HEK293 (cell line): Measurements from ENCODE around the gene DDX31.

ENCODE experiments used
- CTCF ChIA-PET: fragments of 350-600 bp; formaldehyde crosslinking; extraction: SDS; loops from one replicate; lab custom pipeline; 2021; ENCODE audit warnings: antibody characterized with exemption; lab: Yijun Ruan, JAX
- POLR2A ChIA-PET: fragments of 300-600 bp; formaldehyde crosslinking; extraction: SDS; loops from one replicate; lab custom pipeline; 2020; ENCODE audit warnings: antibody characterized with exemption, inconsistent platforms; lab: Yijun Ruan, JAX
- H3K27ac ChIP-seq: fragments of 200-500 bp; sonication (Bioruptor generic); 2 replicates; pipeline ENCODE4 v1.5.1; 2014; ENCODE audit warnings: low read depth, low read length, control low read depth, inconsistent platforms; ENCODE audit errors: extremely low read depth
- H3K36me3 ChIP-seq, 2 experiments: fragments of 200-500 bp in 1 of 2; sonication (Bioruptor generic) in 1 of 2; 1 replicate in 1 of 2; 2 replicates in 1 of 2; pipeline ENCODE4 v1.5.1; 2014 to 2017; ENCODE audit warnings: inconsistent platforms in 2 of 2, low read length in 2 of 2; ENCODE audit not compliant: control insufficient read depth in 2 of 2, insufficient read depth in 1 of 2
- H3K4me1 ChIP-seq: fragments of 200-500 bp; sonication (Bioruptor generic); 2 replicates; pipeline ENCODE4 v1.5.1; 2014; ENCODE audit warnings: mild to moderate bottlenecking, low read length, inconsistent platforms; ENCODE audit not compliant: control insufficient read depth, insufficient read depth
- H3K4me3 ChIP-seq: 2 replicates; pipeline ENCODE4 v1.5.1; 2011; ENCODE audit warnings: low read depth, mild to moderate bottlenecking, control low read depth, low read length, moderate library complexity
- H3K9me3 ChIP-seq: fragments of 200-500 bp; sonication (Bioruptor generic); 2 replicates; pipeline ENCODE4 v1.5.1; 2014; ENCODE audit warnings: low read depth, low read length, inconsistent platforms; ENCODE audit not compliant: control insufficient read depth, insufficient read depth
- CTCF ChIP-seq: fragments of 450-650 bp; formaldehyde crosslinking; IDR thresholded peaks from 2 replicates; pipeline ENCODE4 v1.5.1; 2016; ENCODE audit warnings: missing biosample characterization, missing genetic modification characterization
- KLF9 ChIP-seq: fragments of 450-650 bp; formaldehyde crosslinking; IDR thresholded peaks from 2 replicates; pipeline ENCODE4 v1.5.1; 2016; ENCODE audit warnings: missing biosample characterization, missing genetic modification characterization, low read depth
- SETDB1 ChIP-seq: IDR thresholded peaks from one replicate; pipeline ENCODE4 v1.6.1; 2017; ENCODE audit warnings: mild to moderate bottlenecking, low read length, moderate library complexity, mixed read lengths; ENCODE audit not compliant: insufficient read length
- SP3 ChIP-seq: fragments of 450-650 bp; formaldehyde crosslinking; IDR thresholded peaks from 2 replicates; pipeline ENCODE4 v1.5.1; 2016; ENCODE audit warnings: missing biosample characterization, missing genetic modification characterization
- ZNF10 ChIP-seq: fragments of 450-650 bp; formaldehyde crosslinking; IDR thresholded peaks from 2 replicates; pipeline ENCODE4 v1.5.1; 2017; ENCODE audit warnings: missing biosample characterization, missing genetic modification characterization
- ZNF223 ChIP-seq: fragments of 450-650 bp; formaldehyde crosslinking; IDR thresholded peaks from 2 replicates; pipeline ENCODE4 v1.5.1; 2016; ENCODE audit warnings: missing biosample characterization, missing genetic modification characterization
- ZNF341 ChIP-seq: fragments of 450-650 bp; formaldehyde crosslinking; IDR thresholded peaks from 2 replicates; pipeline ENCODE4; 2016; ENCODE audit warnings: low read depth, missing biosample characterization, missing genetic modification characterization
- ZNF426 ChIP-seq: fragments of 450-650 bp; formaldehyde crosslinking; IDR thresholded peaks from 2 replicates; pipeline ENCODE4 v1.5.1; 2017; ENCODE audit warnings: missing biosample characterization, missing genetic modification characterization, mild to moderate bottlenecking, inconsistent platforms, moderate library complexity
- ZNF530 ChIP-seq: fragments of 450-650 bp; formaldehyde crosslinking; IDR thresholded peaks from 2 replicates; pipeline ENCODE4 v1.5.1; 2016; ENCODE audit warnings: low read depth, missing biosample characterization, missing genetic modification characterization
- ZNF580 ChIP-seq: fragments of 450-650 bp; formaldehyde crosslinking; IDR thresholded peaks from 2 replicates; pipeline ENCODE4 v1.5.1; 2016; ENCODE audit warnings: missing biosample characterization, missing genetic modification characterization
- ZNF623 ChIP-seq: fragments of 450-650 bp; formaldehyde crosslinking; IDR thresholded peaks from 2 replicates; pipeline ENCODE4 v1.5.1; 2016; ENCODE audit warnings: missing biosample characterization, missing genetic modification characterization
- ZNF785 ChIP-seq: fragments of 450-650 bp; formaldehyde crosslinking; IDR thresholded peaks from 2 replicates; pipeline ENCODE4 v1.5.1; 2016; ENCODE audit warnings: missing biosample characterization, missing genetic modification characterization
- ZSCAN30 ChIP-seq: fragments of 450-650 bp; IDR thresholded peaks from 2 replicates; pipeline ENCODE4 v1.5.1; 2018; ENCODE audit warnings: missing biosample characterization, mild to moderate bottlenecking, missing genetic modification characterization, moderate library complexity
- TF ChIP-seq, protein P1 (sequence below): fragments of 450-650 bp; formaldehyde crosslinking; conservative IDR thresholded peaks from 2 replicates; pipeline ENCODE4 v1.5.1; 2016; ENCODE audit warnings: low read depth, missing biosample characterization, missing genetic modification characterization
- TF ChIP-seq, protein P2 (sequence below): fragments of 450-650 bp; formaldehyde crosslinking; IDR thresholded peaks from 2 replicates; pipeline ENCODE4 v1.5.1; 2016; ENCODE audit warnings: missing biosample characterization, missing genetic modification characterization

DDX31 gene

DNA sequence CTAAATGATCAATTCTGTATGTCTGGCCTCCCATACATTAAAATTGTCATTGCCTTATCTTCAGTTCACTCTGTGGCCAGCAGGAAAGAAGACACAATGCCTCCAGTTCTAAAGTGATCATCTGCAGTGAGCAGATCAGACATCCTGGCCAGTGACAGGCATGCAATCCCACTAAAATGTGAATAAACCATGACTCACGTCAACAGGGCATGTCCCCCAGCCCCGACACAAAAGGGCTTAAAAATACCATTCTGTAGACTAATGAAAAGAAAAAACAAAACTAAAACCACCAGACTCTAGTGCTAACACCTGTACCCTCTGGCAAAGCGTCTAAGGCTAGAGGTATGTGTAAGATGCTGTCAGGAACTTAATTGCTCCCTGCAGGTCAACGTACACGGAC is 38.5 kb downstream of the DDX31 start:
- Histone ChIP-seq H3K27ac (no peak overlapping the region), H3K4me1 (no peaks in the 10 kb centered on the region), H3K36me3 (peaks cover 0 to 55% of the 10 kb centered on the region in 2 experiments; a peak in 1 of 3 replicates), H3K9me3 (no peaks in the 10 kb centered on the region), H3K4me3 (no peak overlapping the region)
- POLR2A ChIA-PET, result no interaction called here
- no peak for TF ChIP-seq ZNF10 (tag by site-specific recombination)
- no peak for TF ChIP-seq ZNF623 (tag by site-specific recombination)
- TF ChIP-seq, protein P1, sequence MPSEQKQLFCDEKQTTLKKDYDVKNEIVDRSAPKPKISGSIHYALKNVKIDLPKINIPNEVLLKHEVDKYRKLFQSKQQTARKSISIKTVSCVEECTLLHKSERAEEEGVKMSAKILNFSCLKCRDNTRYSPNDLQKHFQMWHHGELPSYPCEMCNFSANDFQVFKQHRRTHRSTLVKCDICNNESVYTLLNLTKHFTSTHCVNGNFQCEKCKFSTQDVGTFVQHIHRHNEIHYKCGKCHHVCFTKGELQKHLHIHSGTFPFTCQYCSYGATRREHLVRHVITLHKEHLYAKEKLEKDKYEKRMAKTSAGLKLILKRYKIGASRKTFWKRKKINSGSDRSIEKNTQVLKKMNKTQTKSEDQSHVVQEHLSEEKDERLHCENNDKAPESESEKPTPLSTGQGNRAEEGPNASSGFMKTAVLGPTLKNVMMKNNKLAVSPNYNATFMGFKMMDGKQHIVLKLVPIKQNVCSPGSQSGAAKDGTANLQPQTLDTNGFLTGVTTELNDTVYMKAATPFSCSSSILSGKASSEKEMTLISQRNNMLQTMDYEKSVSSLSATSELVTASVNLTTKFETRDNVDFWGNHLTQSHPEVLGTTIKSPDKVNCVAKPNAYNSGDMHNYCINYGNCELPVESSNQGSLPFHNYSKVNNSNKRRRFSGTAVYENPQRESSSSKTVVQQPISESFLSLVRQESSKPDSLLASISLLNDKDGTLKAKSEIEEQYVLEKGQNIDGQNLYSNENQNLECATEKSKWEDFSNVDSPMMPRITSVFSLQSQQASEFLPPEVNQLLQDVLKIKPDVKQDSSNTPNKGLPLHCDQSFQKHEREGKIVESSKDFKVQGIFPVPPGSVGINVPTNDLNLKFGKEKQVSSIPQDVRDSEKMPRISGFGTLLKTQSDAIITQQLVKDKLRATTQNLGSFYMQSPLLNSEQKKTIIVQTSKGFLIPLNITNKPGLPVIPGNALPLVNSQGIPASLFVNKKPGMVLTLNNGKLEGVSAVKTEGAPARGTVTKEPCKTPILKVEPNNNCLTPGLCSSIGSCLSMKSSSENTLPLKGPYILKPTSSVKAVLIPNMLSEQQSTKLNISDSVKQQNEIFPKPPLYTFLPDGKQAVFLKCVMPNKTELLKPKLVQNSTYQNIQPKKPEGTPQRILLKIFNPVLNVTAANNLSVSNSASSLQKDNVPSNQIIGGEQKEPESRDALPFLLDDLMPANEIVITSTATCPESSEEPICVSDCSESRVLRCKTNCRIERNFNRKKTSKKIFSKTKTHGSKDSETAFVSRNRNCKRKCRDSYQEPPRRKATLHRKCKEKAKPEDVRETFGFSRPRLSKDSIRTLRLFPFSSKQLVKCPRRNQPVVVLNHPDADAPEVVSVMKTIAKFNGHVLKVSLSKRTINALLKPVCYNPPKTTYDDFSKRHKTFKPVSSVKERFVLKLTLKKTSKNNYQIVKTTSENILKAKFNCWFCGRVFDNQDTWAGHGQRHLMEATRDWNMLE (tag by site-specific recombination), result no peak
- TF ChIP-seq, protein P2, sequence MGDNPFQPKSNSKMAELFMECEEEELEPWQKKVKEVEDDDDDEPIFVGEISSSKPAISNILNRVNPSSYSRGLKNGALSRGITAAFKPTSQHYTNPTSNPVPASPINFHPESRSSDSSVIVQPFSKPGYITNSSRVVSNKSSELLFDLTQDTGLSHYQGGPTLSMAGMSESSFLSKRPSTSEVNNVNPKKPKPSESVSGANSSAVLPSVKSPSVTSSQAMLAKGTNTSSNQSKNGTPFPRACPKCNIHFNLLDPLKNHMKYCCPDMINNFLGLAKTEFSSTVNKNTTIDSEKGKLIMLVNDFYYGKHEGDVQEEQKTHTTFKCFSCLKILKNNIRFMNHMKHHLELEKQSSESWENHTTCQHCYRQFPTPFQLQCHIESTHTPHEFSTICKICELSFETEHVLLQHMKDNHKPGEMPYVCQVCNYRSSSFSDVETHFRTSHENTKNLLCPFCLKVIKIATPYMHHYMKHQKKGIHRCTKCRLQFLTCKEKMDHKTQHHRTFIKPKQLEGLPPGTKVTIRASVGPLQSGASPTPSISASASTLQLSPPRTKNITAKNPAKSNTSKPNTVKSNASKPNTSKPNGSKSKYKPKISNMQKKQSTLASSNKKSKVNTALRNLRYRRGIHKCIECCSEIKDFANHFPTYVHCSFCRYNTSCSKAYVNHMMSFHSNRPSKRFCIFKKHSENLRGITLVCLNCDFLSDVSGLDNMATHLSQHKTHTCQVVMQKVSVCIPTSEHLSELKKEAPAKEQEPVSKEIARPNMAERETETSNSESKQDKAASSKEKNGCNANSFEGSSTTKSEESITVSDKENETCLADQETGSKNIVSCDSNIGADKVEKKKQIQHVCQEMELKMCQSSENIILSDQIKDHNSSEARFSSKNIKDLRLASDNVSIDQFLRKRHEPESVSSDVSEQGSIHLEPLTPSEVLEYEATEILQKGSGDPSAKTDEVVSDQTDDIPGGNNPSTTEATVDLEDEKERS (tag by site-specific recombination), result no peak
- no peak for TF ChIP-seq SETDB1
- TF ChIP-seq ZNF785 (tag by site-specific recombination), result no peak
- TF ChIP-seq ZNF580 (tag by site-specific recombination), result no peak
- TF ChIP-seq SP3 (tag by site-specific recombination), result no peak
- no peak for TF ChIP-seq ZNF530 (tag by site-specific recombination)
- no peak for TF ChIP-seq KLF9 (tag by site-specific recombination)
- no peak for TF ChIP-seq ZNF223 (tag by site-specific recombination)
- no peak for TF ChIP-seq ZNF426 (tag by site-specific recombination)
- TF ChIP-seq, all 188 proteins: peak for 0
- CTCF ChIA-PET, result no interaction called here

DNA sequence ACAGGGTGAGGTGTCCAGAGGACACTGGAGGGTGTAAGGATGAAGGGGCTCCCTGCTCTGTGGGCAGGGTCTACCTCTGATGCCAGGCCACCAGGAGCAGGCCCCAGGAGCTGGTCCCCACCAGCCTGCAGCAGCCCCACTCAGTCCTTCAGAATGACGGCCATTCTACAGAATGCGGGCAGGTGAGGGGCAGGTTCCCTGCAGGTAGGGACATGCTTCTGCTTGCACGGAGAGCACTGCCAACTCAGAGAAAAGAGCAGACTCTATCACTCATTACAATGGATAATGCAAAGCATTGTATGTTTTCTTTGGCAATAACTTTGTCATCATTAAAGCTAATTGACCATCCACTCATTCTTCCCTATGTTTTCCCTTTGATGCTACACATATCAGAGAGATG is 39.0 kb downstream of the DDX31 start:
- ChIA-PET CTCF (no interaction called here), POLR2A (no interaction called here)
- Histone ChIP-seq H3K4me3 (no peak overlapping the region), H3K27ac (no peak overlapping the region), H3K4me1 (no peaks in the 10 kb centered on the region), H3K9me3 (no peaks in the 10 kb centered on the region), H3K36me3 (peaks cover 0 to 55% of the 10 kb centered on the region in 2 experiments; a peak in 1 of 3 replicates)
- TF ChIP-seq ZNF341 (tag by site-specific recombination), result no peak
- TF ChIP-seq CTCF (tag by site-specific recombination), result no peak
- TF ChIP-seq ZSCAN30 (tag by site-specific recombination), result no peak
